DMS114 treated with DMSO at 0.1 percent for 48 hours (cell line): Measurements from ENCODE around the gene TMEM151B.

Experiments used
- DNase-seq: peaks from one replicate; lab custom pipeline; 2025; ENCODE audit not compliant: unreplicated experiment; lab: John Stamatoyannopoulos, UW

TMEM151B gene

DNA sequence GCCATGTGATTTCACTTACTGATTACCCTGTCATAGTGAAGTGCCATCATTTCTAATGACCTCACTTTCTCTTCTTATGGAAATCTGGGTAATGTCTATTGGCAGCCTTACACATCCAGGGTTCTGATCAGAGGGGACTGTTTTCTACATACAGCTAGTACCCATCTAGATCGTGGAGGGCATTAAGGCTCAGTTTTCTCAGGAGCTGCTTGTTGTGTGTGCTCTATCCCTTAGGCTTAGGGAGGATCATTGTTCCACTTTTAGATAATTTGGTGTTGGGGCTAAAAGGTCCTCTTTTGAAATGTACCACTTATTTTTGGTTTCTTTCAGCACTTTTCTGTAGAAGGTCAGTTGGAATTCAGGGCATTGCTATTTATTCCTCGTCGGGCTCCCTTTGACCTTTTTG is 19.5 kb upstream of the TMEM151B start:
- DNase-seq = no peak

DNA sequence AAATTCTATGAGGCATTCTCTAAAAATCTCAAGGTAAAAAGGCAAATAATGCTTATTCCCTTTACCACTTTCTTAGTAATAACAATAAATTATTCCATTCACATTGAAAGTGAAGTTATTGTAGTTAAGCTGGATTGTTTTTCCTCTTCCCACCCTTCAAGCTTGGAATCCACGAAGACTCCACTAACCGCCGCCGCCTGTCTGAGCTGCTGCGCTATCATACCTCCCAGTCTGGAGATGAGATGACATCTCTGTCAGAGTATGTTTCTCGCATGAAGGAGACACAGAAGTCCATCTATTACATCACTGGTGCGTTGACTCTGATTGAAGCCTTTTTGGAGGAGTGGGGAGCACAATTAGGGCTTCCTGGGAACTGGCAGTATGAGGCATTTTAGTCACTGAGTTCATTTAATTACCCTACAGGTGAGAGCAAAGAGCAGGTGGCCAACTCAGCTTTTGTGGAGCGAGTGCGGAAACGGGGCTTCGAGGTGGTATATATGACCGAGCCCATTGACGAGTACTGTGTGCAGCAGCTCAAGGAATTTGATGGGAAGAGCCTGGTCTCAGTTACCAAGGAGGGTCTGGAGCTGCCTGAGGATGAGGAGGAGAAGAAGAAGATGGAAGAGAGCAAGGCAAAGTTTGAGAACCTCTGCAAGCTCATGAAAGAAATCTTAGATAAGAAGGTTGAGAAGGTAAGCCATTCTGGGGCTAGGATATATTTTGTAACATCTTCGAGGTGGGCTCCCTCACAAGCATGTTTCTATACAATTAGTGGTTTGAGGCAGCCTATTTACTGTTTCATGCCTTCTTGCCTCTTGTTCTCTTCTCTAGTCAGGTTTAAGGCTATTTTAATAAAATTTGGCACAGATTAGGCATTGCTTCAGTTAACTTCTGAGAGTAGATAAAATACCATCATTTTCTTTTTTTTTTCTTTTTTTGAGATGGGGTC is 18.4 kb upstream of the TMEM151B start:
- DNase-seq = no peak

DNA sequence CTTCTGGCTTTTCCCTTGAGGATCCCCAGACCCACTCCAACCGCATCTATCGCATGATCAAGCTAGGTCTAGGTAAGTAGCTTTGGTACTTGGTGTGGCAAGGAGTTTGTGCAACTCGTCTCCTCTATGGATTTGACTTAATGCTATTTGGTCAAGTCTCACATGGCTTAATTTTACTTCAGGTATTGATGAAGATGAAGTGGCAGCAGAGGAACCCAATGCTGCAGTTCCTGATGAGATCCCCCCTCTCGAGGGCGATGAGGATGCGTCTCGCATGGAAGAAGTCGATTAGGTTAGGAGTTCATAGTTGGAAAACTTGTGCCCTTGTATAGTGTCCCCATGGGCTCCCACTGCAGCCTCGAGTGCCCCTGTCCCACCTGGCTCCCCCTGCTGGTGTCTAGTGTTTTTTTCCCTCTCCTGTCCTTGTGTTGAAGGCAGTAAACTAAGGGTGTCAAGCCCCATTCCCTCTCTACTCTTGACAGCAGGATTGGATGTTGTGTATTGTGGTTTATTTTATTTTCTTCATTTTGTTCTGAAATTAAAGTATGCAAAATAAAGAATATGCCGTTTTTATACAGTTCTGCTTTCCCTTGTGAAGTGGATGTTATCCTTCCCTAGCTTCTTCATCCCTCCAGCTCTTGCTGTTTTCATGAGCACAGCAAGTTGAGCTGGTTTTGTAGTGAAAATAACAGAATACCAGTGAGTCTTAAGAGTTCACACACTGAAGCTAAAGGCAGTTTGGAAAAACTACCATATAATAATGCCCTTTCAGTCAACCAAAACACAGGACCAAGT is 16.7 kb upstream of the TMEM151B start:
- peak; percentile 66 for DNase-seq

DNA sequence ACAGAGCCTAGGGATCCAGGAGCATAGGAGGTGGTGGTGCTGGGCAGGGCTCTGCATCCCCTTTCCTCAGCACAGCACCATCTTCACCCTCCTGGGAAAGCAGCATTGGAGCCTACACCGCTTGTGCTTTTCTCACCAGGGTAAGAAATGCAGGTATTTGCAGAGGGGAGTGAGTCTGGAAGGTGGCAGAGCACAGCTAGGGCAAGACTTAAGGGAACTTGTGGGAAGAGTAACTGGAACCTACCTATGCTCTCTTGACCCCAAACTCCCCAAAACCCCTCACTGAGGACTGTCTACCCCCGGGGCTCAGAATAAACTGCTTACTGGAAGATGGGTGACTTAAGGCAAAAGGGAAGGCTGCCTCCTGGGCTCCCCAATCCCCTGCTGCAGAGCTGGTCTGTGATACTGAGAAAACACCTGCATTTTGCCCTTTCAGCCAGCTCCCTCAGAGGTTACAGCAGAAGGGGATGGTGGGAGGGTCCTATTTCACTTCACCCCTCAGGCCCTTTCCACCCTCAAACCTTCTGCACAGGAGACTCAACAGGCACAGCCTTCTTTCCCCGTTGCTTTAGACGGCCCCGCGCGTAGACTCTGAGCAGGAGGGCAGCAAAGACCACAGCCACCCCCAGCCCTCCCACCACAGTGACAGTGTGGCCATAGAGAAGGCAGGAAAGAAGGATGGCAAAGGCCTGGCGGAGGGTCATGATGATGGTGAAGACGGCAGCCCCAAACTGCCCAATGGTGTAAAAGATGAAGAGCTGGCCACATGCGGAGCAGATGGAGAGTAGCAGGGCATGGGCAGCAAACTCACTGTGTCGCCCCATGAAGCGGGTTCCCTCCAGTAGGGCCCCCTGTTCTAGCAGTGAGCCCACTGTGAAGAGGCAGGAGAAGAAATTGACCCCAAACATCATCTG is 15.8 kb upstream of the TMEM151B start:
- DNase-seq = no peak

DNA sequence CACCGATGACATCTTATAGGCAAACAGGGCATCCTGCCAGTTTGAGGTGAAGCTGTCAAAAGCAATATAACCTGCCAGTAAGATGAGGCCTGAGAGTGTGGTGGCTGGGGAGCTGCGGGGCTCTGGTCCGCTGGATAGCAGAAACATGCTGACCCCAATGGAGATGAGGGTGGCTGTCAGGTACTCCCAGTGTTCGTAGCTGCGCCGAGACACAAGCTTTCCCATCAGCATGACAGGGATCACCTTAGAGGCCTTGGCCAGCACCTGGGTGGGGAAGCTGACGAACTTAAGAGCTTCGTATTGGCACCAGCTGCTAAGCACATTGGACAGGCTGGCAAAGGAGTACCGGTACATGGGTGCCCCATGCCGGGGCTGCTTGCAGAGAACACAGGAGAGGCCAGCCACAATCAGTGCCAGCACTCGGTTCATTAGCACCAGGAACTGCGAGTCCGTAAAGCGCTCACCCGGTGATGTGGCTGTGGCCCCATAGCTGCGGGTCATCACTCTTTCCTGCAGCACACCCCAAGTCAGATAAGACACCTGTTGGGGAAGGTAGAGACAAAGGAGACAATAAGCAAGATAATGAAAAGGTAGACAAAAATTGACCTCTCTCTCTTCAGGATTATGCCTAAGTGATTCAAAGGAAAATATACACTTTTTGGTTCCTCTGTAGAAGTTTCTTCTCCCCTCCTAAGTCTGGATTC is 15.0 kb upstream of the TMEM151B start:
- no peak for DNase-seq

DNA sequence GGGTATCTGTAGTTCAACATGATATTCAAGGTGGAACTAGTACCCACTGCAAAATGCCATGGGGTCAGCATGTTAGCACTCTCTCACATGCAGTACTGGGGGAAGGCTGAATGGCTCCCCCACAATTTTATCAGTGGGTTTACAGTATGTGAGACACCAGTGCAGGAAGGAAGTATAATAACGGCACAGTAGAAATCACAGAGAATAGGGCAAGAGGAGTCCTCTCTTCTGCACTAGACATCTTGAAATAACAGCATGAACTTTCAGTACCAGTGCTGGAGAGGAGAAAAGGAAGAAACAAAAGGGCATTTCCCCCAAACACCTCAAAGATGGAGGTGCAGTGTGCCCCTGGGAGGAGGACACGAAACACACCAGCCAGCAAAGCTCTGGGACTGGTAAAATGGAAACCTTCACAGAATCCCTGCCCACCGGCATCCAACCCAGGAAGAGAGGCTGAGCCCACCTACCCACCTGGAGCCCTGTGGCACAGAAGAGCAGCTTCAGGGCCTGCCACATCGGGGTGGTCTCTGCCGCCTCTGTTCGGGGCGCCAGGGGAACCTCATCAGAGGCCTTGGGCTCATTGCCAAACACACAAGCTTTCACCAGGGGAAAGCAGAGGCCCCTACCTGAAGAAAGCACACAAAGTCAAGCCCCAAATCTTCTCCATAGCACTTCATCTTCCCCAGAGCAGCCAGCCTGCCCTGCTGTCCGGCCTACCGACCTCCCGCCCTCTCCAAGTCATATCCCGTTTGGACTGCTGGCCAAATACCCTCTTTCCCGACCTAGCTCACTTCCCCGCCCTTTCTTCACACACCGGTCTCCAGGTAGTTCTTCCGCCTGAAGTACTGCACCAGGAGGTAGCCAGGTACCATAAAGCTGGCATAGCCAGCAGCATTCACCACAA is 14.1 kb upstream of the TMEM151B start:
- DNase-seq = no peak

DNA sequence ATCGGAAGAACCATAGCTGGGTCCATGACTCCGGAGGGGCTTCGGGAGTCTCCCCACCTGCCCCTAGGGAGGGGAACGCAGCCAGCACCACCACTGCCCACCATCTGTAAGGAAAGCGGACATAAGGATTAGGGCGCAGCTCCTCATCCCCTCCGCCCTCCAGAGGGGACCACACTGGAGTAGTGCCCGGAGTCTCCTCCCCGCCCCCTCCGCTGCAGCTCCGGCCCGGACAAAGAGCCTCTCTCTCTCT is 13.6 kb upstream of the TMEM151B start:
- no peak for DNase-seq

DNA sequence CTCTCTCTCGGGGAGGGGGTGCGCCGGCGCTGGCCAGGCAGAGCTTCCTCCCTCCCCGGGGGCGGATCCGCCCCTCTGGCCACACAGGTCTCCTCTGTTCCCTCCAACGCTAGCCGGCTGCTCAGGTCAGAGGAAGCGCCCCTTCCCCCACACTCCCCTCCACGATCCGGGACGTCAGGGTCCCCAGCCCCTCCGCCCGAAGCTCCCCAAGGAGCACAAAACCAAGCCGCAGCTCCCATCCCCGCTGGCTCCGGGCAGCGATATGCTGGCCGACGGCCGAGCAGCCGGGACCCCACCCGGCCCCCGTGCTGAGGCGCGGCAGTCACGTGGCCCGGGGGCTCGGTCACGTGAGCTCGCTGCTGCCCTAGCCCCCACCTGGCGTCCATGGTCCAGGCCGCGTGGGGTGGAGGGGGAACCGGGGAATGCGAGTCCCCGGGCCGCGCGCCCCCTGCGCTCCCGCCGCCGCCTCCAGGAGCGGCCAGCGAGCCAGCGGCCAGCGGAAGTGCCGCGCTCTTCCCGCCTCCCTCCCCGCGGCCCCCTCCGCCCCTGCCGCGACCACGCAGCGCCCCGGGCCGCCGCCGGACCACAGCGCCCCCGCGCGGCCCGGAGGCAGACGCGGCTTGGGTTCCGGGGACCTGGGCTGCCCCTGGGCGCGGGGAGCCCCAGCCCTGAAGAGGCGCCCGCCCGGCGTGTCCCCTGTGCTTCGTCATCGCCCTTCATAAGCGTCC is 13.1 kb upstream of the TMEM151B start, which contains the start of gene SLC35B2:
Gene SLC35B2, minus strand, starts transcription at position 504 of the 728 bp plus-strand sequence. Its CDS starts 118 bp downstream, at position 386.
- peak; percentile 63 for DNase-seq

DNA sequence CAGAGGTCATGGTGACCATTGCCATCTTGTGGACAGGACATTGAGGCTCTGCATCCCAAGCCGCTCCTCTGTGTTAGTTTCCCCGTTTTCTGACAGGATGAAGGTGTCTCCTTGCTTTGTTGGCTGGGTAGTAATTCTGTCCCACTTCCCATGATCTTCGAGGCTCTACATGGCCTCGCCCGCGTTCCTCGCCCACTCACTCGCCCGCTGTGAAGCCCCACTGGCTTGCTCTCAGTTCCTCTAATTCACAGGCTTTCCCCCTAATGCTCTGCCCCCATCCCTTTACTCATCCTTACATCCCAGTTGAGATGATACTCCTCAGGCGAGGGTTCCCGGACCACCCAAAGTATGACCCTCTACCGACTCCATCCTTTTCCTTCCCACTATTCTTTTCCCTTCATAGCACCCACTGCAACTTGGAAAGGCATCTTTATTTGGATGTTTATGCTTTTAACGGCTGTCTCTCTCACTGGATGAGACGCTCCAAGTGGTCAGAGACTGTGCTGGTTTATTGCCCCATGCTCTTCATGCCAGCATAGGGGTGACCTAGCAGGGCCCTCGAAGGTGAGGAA is 12.4 kb upstream of the TMEM151B start:
- DNase-seq = no peak

DNA sequence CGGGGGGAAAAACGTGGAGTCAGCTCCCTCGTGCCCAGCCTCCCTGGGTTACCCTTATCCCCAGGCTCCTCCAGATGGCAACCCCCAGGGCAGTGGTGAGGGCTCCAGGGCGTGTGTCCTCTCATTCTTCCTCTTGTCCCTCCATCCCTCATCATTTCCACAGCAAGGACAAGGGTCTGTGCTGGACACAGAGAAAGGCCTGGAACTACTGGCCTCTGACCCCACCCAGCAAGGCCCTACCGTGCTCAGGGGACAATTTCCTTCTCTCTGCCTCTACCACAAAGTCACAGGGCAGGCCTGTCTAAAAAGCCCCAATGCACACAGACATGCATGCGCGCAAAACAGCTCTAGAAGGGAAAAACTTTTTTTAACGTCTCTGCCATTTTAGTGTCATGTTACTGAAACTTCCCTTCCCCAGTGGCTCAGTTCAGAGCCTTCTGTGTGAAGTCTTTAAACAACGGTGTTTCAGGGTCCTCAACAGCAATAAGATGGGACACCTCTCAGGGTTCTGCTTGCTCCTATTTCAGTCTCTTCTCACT is 11.9 kb upstream of the TMEM151B start:
- DNase-seq = no peak

DNA sequence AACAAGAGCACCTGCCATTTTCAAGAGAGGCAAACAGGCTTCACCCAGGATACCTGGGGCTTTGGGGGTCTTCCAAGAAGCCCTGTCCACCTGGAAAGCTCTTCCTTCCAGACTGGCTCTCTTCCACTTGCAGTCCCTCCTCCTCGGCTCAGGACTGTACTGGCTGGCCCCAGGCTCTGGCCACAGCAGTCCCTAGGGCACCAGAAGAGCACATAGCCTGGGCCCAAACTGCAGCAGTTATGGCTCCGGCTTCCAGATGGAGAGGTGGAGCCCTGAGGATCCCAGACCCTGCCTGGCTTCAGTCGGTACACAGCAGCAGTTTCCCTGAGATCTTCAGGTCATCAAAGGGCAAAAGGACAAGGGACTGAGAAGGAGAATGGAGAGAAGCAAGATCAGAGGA is 11.3 kb upstream of the TMEM151B start:
- DNase-seq = no peak

DNA sequence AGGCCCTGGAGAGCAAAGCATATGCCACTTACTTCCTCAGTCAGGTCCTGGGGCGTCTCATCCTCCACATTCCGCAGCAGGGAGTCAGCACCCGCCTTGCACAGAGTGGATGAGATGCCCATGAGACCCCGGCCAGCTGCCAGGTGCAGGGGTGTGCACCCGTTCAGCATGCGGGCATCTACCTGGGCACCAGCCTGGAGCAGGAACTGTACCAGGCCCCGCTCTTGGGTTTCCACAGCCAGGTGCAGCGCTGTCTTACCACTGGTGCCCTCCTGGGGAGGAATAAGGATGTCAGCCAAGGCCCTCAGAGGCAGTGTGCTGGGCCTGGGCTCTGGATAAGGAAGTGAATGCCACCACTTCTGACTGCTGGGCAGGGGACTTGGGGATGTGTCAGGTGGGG is 10.2 kb upstream of the TMEM151B start:
- DNase-seq = no peak

DNA sequence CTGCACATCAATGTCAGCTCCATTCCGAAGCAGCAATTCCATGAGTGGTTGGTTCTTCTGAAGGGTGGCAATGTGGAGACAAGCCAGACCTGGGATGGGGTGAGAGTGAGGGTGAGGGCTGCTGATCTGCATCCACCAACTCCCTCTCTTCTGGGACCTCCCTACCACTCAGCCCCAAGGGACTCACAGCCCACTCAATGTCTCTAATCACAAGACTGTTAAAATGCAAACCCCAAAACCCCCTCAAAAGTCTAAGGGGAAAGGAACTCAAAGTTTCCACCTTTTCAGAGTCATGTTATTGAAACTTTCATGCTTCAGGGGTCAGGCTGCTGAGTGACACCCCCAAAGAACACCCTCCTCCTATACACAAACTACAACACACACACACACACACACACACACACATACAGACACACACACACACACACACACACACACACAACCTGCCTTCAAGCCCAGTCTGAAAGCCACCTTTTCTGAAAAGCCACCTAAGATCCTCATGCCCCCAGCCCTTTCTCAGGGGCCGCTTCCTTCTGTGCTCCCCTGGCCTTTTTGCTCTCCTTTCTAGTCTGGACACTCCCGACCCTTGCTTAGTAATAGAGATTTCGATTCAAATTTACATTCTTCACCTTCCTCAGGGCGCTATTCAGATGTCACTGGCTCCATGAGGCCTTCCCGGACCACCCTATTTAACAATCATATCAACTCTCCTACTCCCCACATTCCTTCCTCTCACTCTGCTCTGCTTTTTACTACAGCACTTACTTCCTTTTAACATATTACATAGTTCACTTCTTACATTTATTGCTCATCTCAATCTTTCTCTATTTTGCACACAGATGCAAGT is 9.6 kb upstream of the TMEM151B start:
- no peak for DNase-seq

DNA sequence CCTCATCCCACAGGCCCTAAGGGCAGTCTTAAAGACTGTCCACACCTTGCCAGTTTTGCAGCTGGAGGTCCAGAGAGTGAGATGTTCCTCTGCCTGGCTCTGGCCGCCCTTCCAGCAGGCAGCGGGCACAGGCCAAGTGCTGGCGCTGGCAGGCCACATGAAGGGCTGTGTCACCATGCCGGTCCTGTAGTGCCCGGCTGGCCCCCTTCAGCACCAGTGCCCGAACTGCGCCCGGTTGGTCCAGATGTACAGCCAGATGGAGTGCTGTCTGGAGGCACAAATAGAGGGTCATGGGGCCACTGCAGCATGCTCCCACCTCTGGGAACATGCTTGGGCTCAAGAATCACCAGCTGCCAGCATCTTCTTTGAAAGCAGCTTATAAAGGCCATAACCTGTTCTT is 8.7 kb upstream of the TMEM151B start:
- no peak for DNase-seq

DNA sequence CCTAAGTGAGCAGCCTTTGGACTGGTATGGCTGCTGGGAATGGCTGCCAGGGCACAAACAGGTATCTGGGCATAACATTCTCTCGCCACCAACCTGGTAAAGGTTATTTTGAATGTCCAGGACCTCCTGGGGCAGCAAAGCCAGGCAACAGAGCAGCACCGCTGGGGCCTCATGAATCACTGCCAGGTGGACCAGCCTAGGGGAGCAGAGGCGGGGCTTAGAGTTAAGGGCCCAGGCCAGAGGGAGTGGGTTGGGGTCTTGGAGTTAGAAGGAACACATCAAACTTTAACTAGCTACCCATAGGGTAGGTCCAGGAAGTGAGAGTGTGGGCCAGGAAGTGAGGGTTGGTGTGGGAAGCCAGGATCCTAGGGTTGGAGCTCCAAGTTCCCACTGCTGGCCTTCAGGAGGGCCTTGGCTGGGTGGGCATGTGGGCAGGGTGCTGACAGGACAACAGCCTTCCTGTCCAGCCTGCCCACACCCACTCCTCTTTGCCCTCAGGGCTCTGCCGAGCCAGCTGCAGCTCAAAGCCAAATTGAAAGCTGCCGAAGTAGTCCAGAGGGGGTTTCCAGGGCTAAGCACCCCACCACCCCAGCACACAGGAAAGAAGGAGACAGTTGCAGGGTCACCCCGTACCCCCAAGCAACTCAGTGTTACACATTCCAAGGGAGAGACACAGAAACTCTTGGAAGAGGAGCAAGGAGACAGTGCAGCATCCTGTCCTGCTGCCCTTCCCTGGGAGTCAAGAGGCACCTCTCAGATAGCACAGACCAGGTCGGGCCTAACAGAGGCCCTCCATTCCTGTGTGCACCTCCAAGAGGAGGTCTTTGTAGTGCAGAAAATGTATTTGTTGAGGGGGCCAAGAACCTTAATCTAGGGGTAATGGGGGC is 7.5 kb upstream of the TMEM151B start:
- DNase-seq = no peak

DNA sequence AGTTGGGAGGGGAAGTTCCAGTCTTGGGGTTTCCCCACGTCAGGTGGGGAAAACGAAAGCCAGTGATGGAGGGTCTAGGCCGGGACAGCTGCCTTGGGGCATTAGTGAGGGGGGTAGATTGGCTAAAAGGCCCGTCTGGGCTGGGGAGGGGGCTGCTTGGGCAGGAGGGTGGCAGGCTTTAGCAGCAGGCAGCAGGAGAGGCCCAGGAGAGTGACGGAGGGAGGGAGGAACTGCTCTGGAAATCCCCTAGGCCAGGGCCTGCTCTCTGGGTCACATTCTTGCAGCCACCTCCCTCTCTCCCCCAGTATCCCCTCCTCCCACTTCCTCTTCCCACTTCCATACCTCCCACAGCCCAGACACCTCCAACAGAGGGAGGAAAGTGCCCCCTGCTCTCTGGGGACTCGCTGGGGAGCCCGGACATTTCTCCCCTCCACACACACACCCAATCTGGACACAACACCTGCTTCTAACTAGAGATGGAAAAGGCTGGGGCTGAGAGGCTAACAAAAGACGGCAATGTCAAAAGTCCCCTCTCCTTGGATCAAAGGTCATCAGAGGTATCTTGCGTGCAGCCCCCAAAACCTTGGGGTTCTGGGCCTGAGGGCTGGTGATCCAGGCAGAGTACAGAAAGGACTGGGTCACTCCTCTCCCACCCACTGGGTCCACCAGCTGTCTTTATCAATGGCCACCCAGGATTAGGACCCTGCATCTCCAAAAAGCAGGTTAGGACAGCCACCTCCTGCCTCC is 6.7 kb upstream of the TMEM151B start:
- DNase-seq = no peak
